ENCODE results near the gene ODF2L. TPM values are rescaled to one million over a fixed set of nuclear protein-coding genes. Genes with fewer than 3 reads are reported as not detected.

Gene ODF2L
- polyA plus RNA-seq, 1 experiment, result 25.6 TPM

DNA sequence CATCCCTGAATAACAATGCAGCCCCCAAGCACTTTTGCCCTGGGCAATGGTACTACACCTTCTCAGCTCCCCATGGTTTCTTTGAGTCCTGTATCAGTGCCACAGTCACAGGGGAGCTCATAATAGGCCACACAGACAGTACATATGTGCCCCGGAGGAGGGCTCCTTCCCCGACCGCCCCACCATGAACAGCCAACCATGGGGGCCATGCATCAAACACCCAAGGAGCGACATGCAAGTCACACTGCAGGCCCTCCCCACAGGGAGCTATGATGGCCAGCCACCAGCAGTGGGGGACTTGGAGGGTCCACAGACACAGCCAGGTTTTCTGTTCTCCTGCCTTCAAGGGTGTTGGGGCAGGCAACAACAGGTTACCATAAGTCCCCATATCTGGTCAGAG lies 14.8 kb upstream of the ODF2L start:
- no peaks in the 10 kb centered on the region for H3K27me3 ChIP-seq (ENCODE audit: control insufficient read depth, insufficient read depth, low read length)
- H3K27ac ChIP-seq (ENCODE audit: low read depth, low read length), result no peak overlapping the region
- POLR2A ChIA-PET, result no interaction called here
- DNase-seq (ENCODE audit: low read depth, low spot score), result no peak
- H3K4me3 ChIP-seq (ENCODE audit: low read depth, low read length), result no peak overlapping the region
- CTCF ChIA-PET, result no interaction called here
- TF ChIP-seq, protein P1, sequence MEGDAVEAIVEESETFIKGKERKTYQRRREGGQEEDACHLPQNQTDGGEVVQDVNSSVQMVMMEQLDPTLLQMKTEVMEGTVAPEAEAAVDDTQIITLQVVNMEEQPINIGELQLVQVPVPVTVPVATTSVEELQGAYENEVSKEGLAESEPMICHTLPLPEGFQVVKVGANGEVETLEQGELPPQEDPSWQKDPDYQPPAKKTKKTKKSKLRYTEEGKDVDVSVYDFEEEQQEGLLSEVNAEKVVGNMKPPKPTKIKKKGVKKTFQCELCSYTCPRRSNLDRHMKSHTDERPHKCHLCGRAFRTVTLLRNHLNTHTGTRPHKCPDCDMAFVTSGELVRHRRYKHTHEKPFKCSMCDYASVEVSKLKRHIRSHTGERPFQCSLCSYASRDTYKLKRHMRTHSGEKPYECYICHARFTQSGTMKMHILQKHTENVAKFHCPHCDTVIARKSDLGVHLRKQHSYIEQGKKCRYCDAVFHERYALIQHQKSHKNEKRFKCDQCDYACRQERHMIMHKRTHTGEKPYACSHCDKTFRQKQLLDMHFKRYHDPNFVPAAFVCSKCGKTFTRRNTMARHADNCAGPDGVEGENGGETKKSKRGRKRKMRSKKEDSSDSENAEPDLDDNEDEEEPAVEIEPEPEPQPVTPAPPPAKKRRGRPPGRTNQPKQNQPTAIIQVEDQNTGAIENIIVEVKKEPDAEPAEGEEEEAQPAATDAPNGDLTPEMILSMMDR (IDR thresholded peaks at IDR 0.05; ENCODE audit: low read depth, low read length), result no peak
- H3K9me3 ChIP-seq (ENCODE audit: control insufficient read depth, insufficient read depth, low read length), result no peaks in the 10 kb centered on the region

DNA sequence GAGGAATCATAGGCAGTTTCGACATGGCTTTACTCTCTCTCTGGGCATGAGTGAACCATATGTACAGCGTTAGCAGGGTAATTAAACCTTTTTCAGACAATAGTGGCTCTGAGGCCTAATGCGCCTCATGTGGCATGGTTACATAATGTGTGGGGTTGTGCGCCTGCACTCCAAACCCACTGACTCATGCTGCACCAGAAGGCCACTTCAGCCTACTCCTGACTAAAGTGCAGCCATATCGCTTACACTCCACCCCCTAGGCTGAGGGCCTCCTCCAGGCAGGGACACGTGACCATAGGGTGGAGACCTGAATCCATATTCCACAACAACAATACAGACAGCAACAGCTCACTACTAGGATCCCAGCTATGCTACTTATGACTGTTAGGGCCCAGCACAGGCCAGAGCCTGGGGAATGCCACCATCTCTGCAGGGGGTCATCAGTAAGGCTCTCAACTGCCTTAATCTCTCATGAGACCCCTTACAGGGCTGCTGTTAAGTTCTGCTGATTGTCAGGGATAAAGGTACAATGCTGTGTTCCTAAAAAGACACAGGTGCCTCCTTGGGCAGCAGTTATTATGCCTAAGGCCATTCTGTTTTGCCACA lies 13.4 kb upstream of the ODF2L start:
- TF ChIP-seq, protein P1 (IDR thresholded peaks at IDR 0.05; ENCODE audit: low read depth, low read length), result no peak
- Histone ChIP-seq H3K27me3 (ENCODE audit: control insufficient read depth, insufficient read depth, low read length) (no peaks in the 10 kb centered on the region), H3K4me3 (ENCODE audit: low read depth, low read length) (no peak overlapping the region), H3K27ac (ENCODE audit: low read depth, low read length) (no peak overlapping the region), H3K9me3 (ENCODE audit: control insufficient read depth, insufficient read depth, low read length) (no peaks in the 10 kb centered on the region)
- no peak for DNase-seq (ENCODE audit: low read depth, low spot score)
- ChIA-PET CTCF (no interaction called here), POLR2A (no interaction called here)

DNA sequence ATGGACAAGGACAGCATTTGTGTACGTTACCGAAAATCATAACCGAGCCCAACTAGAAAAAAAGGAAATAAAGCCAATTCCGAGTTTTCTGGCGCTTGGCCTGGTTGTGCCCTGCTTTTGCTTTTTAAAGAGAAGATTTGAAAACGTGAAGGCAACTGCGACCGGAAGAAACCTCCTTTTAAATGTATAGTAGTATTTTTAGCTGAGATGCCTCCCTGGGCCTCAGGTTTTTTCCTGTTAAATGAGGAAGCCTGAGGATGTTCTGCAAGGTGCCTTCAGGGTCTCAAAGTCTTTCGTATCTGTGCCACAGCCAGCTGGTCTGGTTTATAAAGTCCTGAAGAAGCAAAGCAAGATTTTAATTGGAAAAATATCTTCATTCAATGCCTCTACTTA lies 371 bp upstream of the ODF2L start:
- no peak for DNase-seq (ENCODE audit: low read depth, low spot score)
- CTCF ChIA-PET, result interaction anchor here (0.6 to 1.1 kb wide), 6 partner anchors 16 to 377 kb away, joined by 3 to 4 read pairs (median 3); partner anchors contain the start of gene SH3GLB1
- POLR2A ChIA-PET, result interaction anchor here (0.9 to 1.2 kb wide), 3 partner anchors 10 to 308 kb away, joined by 3 to 4 read pairs (median 4); partner anchors contain the start of gene SH3GLB1
- peaks cover 3% of the 10 kb centered on the region; the same call in 1 of the 2 replicates for H3K9me3 ChIP-seq (ENCODE audit: control insufficient read depth, insufficient read depth, low read length)
- TF ChIP-seq, protein P1 (IDR thresholded peaks at IDR 0.05; ENCODE audit: low read depth, low read length), result no peak
- H3K27me3 ChIP-seq (ENCODE audit: control insufficient read depth, insufficient read depth, low read length), result no peaks in the 10 kb centered on the region
- peak overlapping the region; percentile 87 for H3K4me3 ChIP-seq (ENCODE audit: low read depth, low read length)
- no peak overlapping the region for H3K27ac ChIP-seq (ENCODE audit: low read depth, low read length)

DNA sequence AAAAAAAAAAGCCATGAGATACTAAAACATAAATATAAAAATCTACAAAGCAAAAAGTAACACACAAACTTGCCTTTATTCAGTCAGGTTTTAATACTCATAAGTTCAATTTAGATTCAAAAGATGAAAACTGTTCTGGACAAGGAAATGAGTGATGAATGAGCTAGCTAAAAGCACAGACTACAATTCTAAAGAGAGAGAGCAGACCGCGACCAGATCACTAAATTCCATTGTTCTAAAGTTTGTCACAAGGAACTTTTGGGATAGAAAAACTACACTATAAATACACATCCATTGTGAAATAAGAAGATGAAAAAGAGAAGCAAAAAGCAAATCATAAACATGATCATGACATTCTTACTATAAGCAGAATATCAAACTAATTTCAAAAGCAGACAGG lies 1.7 kb downstream of the ODF2L start:
- ChIA-PET POLR2A (interaction anchor here (0.7 kb wide), 3 partner anchors 111 to 310 kb away, joined by 3 read pairs; no protein-coding TSS in a partner anchor), CTCF (interaction anchor here (0.6 to 1.0 kb wide), 2 partner anchors 17 to 108 kb away, joined by 4 read pairs; no protein-coding TSS in a partner anchor)
- DNase-seq (ENCODE audit: low read depth, low spot score), result no peak

DNA sequence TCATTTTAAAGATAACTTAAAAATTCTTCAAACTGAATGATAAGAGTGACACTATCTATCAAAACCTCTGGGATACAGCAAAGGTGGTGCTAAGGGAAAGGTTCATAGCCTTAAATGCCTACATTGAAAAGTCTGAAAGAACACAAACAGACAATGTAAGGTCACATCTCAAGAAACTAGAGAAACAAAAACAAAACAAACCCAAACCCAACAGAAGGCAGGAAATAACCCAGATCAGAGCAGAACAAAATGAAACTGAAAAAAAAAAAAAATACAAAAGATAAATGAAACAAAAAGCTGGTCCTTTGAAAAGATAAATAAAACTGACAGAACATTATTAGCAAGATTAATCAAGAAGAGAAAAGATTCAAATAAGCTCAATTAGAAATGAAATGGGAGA lies 6.8 kb downstream of the ODF2L start:
- POLR2A ChIA-PET, result interaction anchor here (0.6 to 1.0 kb wide), 2 partner anchors 316 to 445 kb away, joined by 3 read pairs; no protein-coding TSS in a partner anchor
- TF ChIP-seq, protein P1 (IDR thresholded peaks at IDR 0.05; ENCODE audit: low read depth, low read length), result no peak
- Histone ChIP-seq H3K27me3 (ENCODE audit: control insufficient read depth, insufficient read depth, low read length) (no peaks in the 10 kb centered on the region), H3K27ac (ENCODE audit: low read depth, low read length) (no peak overlapping the region), H3K9me3 (ENCODE audit: control insufficient read depth, insufficient read depth, low read length) (no peaks in the 10 kb centered on the region), H3K4me3 (ENCODE audit: low read depth, low read length) (no peak overlapping the region)
- no peak for DNase-seq (ENCODE audit: low read depth, low spot score)
- CTCF ChIA-PET, result interaction anchor here (0.7 to 1.5 kb wide), 3 partner anchors 9 to 202 kb away, joined by 3 to 5 read pairs (median 3); no protein-coding TSS in a partner anchor

More for the DNA sequence above, 1.7 kb downstream of the ODF2L start:
- Histone ChIP-seq H3K9me3 (ENCODE audit: control insufficient read depth, insufficient read depth, low read length) (peaks cover 3% of the 10 kb centered on the region; the same call in 1 of the 2 replicates), H3K4me3 (ENCODE audit: low read depth, low read length) (peak overlapping the region; percentile 27; the same call in 1 of the 2 replicates), H3K27me3 (ENCODE audit: control insufficient read depth, insufficient read depth, low read length) (no peaks in the 10 kb centered on the region), H3K27ac (ENCODE audit: low read depth, low read length) (no peak overlapping the region)
- TF ChIP-seq, protein P1 (IDR thresholded peaks at IDR 0.05; ENCODE audit: low read depth, low read length), result no peak

Measured in AG04450 (cell line).